MM.1S (cell line): ENCODE measurements around the gene PATL2.

Experiments
- CTCF ChIP-seq: fragments of 300-600 bp; sonication (generic); IDR thresholded peaks from 2 replicates; pipeline ENCODE4 v1.5.1; 2016; ENCODE audit warnings: antibody characterized with exemption, low read length, mixed read lengths
- EZH2phosphoT487 ChIP-seq: fragments of 300-600 bp; sonication (generic); IDR thresholded peaks from 2 replicates; pipeline ENCODE4 v1.6.1; 2018; ENCODE audit warnings: antibody characterized with exemption, low read length

- TF ChIP-seq CTCF (no peak), EZH2phosphoT487 (no peak)
Measured at GRCh38 chr15:44662478-44663409, 48.4 kb downstream of the PATL2 start.
